ENCODE results near the gene OGN. TPM values are rescaled to one million over a fixed set of nuclear protein-coding genes. Genes with fewer than 3 reads are reported as not detected.

Gene OGN
- total RNA-seq, 1 experiment from 2014 or later: not detected

- Histone ChIP-seq H3K9ac (ENCODE audit: extremely low read depth, insufficient read length, low read length) (no peak overlapping the region), H3T11ph (ENCODE audit: low read length) (no peak overlapping the region), H3K27ac (ENCODE audit: insufficient read length, low read depth, low read length) (no peak overlapping the region), H2BK20ac (ENCODE audit: low read depth, low read length, poor library complexity, severe bottlenecking) (no peak overlapping the region), H3K56ac (ENCODE audit: insufficient read length, low read depth, low read length) (no peak overlapping the region), H4K91ac (ENCODE audit: insufficient read length, low read depth, low read length) (no peak overlapping the region), H3K27me3 (ENCODE audit: insufficient read depth, low read length) (no peaks in the 10 kb centered on the region), H2AFZ (ENCODE audit: low read length) (no peak overlapping the region), H2BK120ac (ENCODE audit: low read depth, low read length, poor library complexity, severe bottlenecking) (no peak overlapping the region), H4K8ac (replicated peaks; ENCODE audit: insufficient read length, low read depth, low read length) (no peak overlapping the region), H2BK12ac (ENCODE audit: insufficient read length, low read depth, low read length) (no peak overlapping the region), H2BK5ac (ENCODE audit: insufficient read length, low read length) (no peak overlapping the region), H3K4me2 (ENCODE audit: insufficient read depth, insufficient read length, low read length) (no peak overlapping the region), H3K9me3 (ENCODE audit: control insufficient read depth, low read depth, low read length) (no peaks in the 10 kb centered on the region), H4K5ac (ENCODE audit: insufficient read length, low read depth, low read length) (no peak overlapping the region), H3K18ac (ENCODE audit: insufficient read length, low read depth, low read length) (no peak overlapping the region), H3K23me2 (ENCODE audit: insufficient read length, low read depth, low read length, poor library complexity, severe bottlenecking) (no peaks in the 10 kb centered on the region), H3K4me1 (ENCODE audit: insufficient read depth, low read length) (no peaks in the 10 kb centered on the region), H2AK5ac (ENCODE audit: insufficient read length, low read length) (no peak overlapping the region), H3K14ac (ENCODE audit: insufficient read depth, low read length) (no peak overlapping the region), H2BK15ac (ENCODE audit: low read depth, low read length) (no peak overlapping the region), H3K4ac (ENCODE audit: low read depth, low read length) (no peak overlapping the region), H3K23ac (ENCODE audit: insufficient read length, low read depth, low read length) (no peak overlapping the region), H3K79me1 (ENCODE audit: insufficient read depth, low read depth, low read length, poor library complexity, severe bottlenecking) (no peaks in the 10 kb centered on the region), H4K20me1 (ENCODE audit: control insufficient read depth, insufficient read depth, insufficient read length) (no peaks in the 10 kb centered on the region), H3K79me2 (ENCODE audit: insufficient read depth, low read length) (no peaks in the 10 kb centered on the region)
- WGBS (ENCODE audit: extremely low coverage, insufficient read length, low lambda C conversion rate): no CpG with 5 or more reads among the region's 1 CpG
- H3K9me3 Mint-ChIP-seq: peaks cover 7% of the 10 kb centered on the region in 2 experiments; a peak in 3 of 5 replicates
- H3K4me3 Mint-ChIP-seq: no peak overlapping the region
- no peaks in the 10 kb centered on the region; a peak in 1 of 7 replicates for H3K36me3 Mint-ChIP-seq (ENCODE audit: insufficient read depth in 1 of 3, low read depth in 3 of 3)
- H3K4me1 Mint-ChIP-seq: no peaks in the 10 kb centered on the region
- no peak for TF ChIP-seq CTCF (conservative IDR thresholded peaks at IDR 0.05)
- H3K27me3 Mint-ChIP-seq (ENCODE audit: low read depth): no peaks in the 10 kb centered on the region
- H3K27ac Mint-ChIP-seq: no peak overlapping the region
- no peak for DNase-seq
Observed at GRCh38 chr9:92393686-92394085, 10.7 kb downstream of the OGN start.

Measured in H9 (cell line).